ENCODE data around the gene CLDN18.

GRCh38 chr3:138081371-138082084, 71.6 kb downstream of the CLDN18 start:
- TF ChIP-seq EGR1 (IDR thresholded peaks at IDR 0.05) (no peak), USF1 (IDR thresholded peaks at IDR 0.05) (no peak), TAF1 (IDR thresholded peaks at IDR 0.05; ENCODE audit: low read depth) (no peak), CEBPB (IDR thresholded peaks at IDR 0.05) (no peak), REST (IDR thresholded peaks at IDR 0.05; ENCODE audit: low read depth) (no peak), RAD21 (IDR thresholded peaks at IDR 0.05; ENCODE audit: low read depth) (no peak), MAX (IDR thresholded peaks at IDR 0.05) (no peak), NFIC (IDR thresholded peaks at IDR 0.05) (no peak)
